ENCODE measurements around the gene SOX2. TPM values are rescaled to one million over a fixed set of nuclear protein-coding genes. Genes with fewer than 3 reads are reported as not detected.

The SOX2 gene
- total RNA-seq, 1 experiment from 2014 or later: 307 TPM

DNA sequence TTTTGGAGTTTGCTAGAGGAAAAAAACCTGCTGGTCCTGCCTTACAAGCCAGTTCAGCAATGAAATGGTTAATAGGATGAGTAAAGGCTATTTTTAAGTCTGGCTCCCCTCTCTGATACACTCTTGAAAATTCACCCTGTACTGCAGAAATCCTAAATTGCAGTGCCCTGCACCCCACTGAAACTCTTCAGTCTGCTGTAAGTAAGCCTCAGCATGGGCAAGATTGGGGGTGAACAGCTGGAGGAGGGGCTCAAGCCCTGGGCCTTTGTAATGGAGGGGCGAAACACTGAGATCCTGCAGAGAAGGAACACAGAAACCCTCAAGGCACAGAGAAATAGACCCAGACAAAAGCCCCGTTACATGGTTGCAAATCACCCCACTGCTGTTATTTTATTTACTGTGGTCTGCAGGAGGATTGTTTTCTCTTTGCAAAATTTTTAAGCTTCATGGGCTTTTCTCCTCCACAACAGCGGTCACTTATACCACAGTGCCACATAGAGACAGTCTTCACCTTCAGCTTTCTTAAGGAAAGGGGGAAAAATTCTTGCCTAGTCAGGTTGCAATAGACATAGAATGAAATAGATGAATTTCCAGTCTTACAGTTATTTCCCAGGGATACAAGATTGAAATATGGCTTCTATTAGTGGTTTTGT is 45.0 kb downstream of the SOX2 start:
- no peaks in the 10 kb centered on the region for H3K23me2 ChIP-seq (ENCODE audit: insufficient read length, low read depth, low read length, poor library complexity, severe bottlenecking)
- no peak overlapping the region for H2BK20ac ChIP-seq (ENCODE audit: low read depth, low read length, poor library complexity, severe bottlenecking)
- H3K4me2 ChIP-seq (ENCODE audit: insufficient read depth, insufficient read length, low read length): peak overlapping the region; percentile 66
- H2BK15ac ChIP-seq (ENCODE audit: low read depth, low read length): no peak overlapping the region
- H3K79me1 ChIP-seq (ENCODE audit: insufficient read depth, low read depth, low read length, poor library complexity, severe bottlenecking): no peaks in the 10 kb centered on the region
- H3K27me3 Mint-ChIP-seq (ENCODE audit: low read depth): peaks cover 2% of the 10 kb centered on the region; the same call in 1 of the 2 replicates
- H3K9ac ChIP-seq (ENCODE audit: extremely low read depth, insufficient read length, low read length): no peak overlapping the region
- no peaks in the 10 kb centered on the region for H3K27me3 ChIP-seq (ENCODE audit: insufficient read depth, low read length)
- H3K27ac ChIP-seq (ENCODE audit: insufficient read length, low read depth, low read length): no peak overlapping the region
- no peak overlapping the region for H3K23ac ChIP-seq (ENCODE audit: insufficient read length, low read depth, low read length)
- H3K4ac ChIP-seq (ENCODE audit: low read depth, low read length): no peak overlapping the region
- H3K4me3 Mint-ChIP-seq: peak overlapping the region; percentile 29 to 51; a peak in 3 of 5 replicates
- H3K27ac Mint-ChIP-seq: peak overlapping the region; percentile 42 to 97 (median 74); a peak in 4 of 7 replicates
- no peak overlapping the region for H4K8ac ChIP-seq (replicated peaks; ENCODE audit: insufficient read length, low read depth, low read length)
- H3K56ac ChIP-seq (ENCODE audit: insufficient read length, low read depth, low read length): no peak overlapping the region
- no peaks in the 10 kb centered on the region for H3K9me3 ChIP-seq (ENCODE audit: control insufficient read depth, low read depth, low read length)
- H3K4me1 Mint-ChIP-seq: peaks cover 62 to 63% of the 10 kb centered on the region in 2 experiments
- TF ChIP-seq, protein P1, sequence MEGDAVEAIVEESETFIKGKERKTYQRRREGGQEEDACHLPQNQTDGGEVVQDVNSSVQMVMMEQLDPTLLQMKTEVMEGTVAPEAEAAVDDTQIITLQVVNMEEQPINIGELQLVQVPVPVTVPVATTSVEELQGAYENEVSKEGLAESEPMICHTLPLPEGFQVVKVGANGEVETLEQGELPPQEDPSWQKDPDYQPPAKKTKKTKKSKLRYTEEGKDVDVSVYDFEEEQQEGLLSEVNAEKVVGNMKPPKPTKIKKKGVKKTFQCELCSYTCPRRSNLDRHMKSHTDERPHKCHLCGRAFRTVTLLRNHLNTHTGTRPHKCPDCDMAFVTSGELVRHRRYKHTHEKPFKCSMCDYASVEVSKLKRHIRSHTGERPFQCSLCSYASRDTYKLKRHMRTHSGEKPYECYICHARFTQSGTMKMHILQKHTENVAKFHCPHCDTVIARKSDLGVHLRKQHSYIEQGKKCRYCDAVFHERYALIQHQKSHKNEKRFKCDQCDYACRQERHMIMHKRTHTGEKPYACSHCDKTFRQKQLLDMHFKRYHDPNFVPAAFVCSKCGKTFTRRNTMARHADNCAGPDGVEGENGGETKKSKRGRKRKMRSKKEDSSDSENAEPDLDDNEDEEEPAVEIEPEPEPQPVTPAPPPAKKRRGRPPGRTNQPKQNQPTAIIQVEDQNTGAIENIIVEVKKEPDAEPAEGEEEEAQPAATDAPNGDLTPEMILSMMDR (conservative IDR thresholded peaks at IDR 0.05): no peak; the same call in 2 of the 3 replicates
- H2BK12ac ChIP-seq (ENCODE audit: insufficient read length, low read depth, low read length): no peak overlapping the region
- H3K14ac ChIP-seq (ENCODE audit: insufficient read depth, low read length): no peak overlapping the region
- H3K79me2 ChIP-seq (ENCODE audit: insufficient read depth, low read length): no peaks in the 10 kb centered on the region
- no peak overlapping the region for H3K18ac ChIP-seq (ENCODE audit: insufficient read length, low read depth, low read length)
- H3K36me3 Mint-ChIP-seq (ENCODE audit: insufficient read depth in 1 of 3, low read depth in 3 of 3): no peaks in the 10 kb centered on the region
- H4K5ac ChIP-seq (ENCODE audit: insufficient read length, low read depth, low read length): no peak overlapping the region
- no peaks in the 10 kb centered on the region for H4K20me1 ChIP-seq (ENCODE audit: control insufficient read depth, insufficient read depth, insufficient read length)
- H3K9me3 Mint-ChIP-seq: no peaks in the 10 kb centered on the region; a peak in 1 of 5 replicates
- H2BK5ac ChIP-seq (ENCODE audit: insufficient read length, low read length): no peak overlapping the region
- WGBS (ENCODE audit: extremely low coverage, insufficient read length, low lambda C conversion rate): no CpG with 5 or more reads among the region's 3 CpGs
- H4K91ac ChIP-seq (ENCODE audit: insufficient read length, low read depth, low read length): no peak overlapping the region
- peaks cover 11% of the 10 kb centered on the region for H3K4me1 ChIP-seq (ENCODE audit: insufficient read depth, low read length)
- no peak overlapping the region for H2BK120ac ChIP-seq (ENCODE audit: low read depth, low read length, poor library complexity, severe bottlenecking)
- H2AFZ ChIP-seq (ENCODE audit: low read length): no peak overlapping the region
- DNase-seq: peak; percentile 74
- H2AK5ac ChIP-seq (ENCODE audit: insufficient read length, low read length): no peak overlapping the region
- no peak overlapping the region for H3T11ph ChIP-seq (ENCODE audit: low read length)

Data from H9 (cell line).